Stimulated activated CD8-positive, alpha-beta memory T cell treated with anti-CD3 and anti-CD28 coated beads, Interleukin-7, amount 100 ng/mL, for 48 hours (primary cell): ENCODE results near the gene CLEC16A.
"Not testable (repeated sequence)": the region's sequence is repeated elsewhere in the genome, so short reads cannot be mapped to it uniquely, and the experiment has no call there.

Experiments
- DNase-seq, 2 donors: peaks; one replicate each; pipeline ENCODE4 v3.0.0-alpha.2; 2020; ENCODE audit warnings: low read depth in 1 of 2; ENCODE audit errors: extremely low read depth in 1 of 2

The CLEC16A gene

DNA sequence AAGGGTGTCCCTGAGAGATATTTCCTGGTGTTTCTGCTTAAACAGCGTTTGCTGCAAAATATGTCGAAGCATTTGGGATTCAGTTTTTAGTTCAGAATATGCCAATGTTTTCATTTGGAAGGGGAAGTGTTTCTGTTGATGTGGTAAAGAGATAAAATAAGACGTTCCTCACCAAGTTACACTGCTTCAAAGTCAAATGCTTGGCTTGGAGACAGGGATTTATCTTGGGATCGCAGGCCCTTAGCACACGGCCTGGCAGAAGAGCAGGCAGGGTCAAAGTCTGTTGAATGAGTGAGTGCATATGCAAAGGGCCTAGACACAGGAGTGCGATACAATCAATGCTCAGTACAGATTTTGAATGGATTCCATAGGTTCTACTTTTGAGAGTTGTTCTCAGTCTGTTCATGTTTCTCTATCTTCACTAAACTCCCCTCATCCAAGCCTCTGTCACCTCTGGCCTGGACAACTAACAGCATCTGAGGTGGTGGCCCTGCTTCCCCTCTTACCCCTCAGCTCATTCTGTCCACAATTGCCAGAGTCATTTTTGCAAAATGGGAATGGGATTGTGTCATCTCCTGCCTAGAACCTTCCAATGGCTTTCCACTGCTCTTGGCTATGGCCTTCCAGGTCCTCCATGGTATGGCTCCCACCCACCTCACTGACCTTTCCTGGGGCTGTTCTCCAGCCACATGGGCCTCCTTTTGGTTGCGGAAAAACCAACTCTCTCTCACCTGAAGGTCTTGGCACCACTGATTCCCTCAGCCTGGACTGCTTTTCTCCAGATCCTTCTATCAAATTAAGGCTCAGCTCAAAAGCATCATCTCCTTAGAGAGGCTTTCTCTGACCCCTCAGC, 5.3 kb upstream of the CLEC16A start:
- DNase-seq, result no peak

DNA sequence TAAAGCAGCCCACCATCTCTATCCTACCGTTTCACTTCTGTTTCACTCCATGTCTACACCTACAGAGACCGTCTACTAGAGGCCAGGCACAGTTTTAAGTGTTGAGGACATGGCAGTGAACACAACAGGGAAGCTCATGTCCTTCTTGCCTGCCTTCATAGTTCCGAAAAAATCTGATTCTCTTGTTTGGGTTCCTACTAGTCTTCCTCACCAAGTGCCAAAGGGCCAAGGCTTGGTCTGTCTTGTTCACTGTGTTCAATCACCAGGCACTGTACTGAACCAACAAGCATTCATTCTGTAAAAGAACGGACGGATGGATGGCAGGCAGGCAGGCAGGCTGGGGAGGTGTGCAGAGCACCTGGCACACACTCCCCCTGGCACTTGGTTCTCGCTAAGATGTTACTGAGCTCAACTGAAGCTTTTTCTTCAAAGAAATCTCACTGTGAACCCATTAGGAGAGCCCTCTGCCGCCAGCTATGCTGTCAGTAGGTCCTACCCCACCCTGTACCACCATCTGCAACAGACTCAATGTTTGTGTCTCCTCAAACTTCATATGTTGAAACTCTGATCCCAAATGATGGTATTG, 4.6 kb upstream of the CLEC16A start:
- no peak for DNase-seq

DNA sequence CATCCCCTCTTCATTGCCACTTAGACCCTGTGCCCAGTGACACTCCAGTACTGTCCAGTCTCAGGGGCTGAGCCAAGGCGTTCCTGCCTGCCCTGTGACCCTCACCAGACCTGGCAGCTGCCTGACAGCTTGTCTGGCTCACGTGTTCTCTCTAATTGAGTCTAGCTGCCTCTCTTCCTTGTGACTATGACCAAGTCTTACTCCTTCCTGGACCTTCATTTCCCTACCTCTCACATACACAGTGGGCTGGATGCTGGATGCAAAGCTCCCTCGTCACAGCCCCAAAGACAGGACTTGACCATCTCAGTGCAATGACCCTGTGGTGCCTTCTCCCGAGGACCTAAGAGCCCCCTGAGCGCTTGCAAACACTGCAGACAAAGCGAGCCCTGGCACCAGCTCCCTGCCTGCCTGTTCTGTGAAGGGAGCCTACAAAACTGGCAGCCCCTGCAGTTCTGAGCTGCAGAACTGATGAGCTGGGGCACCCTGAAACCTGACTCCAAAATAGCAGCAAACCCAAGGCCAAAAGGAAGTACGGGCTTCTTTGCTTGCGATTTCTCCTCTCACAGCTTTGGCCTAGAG, 3.8 kb upstream of the CLEC16A start:
- no peak for DNase-seq

DNA sequence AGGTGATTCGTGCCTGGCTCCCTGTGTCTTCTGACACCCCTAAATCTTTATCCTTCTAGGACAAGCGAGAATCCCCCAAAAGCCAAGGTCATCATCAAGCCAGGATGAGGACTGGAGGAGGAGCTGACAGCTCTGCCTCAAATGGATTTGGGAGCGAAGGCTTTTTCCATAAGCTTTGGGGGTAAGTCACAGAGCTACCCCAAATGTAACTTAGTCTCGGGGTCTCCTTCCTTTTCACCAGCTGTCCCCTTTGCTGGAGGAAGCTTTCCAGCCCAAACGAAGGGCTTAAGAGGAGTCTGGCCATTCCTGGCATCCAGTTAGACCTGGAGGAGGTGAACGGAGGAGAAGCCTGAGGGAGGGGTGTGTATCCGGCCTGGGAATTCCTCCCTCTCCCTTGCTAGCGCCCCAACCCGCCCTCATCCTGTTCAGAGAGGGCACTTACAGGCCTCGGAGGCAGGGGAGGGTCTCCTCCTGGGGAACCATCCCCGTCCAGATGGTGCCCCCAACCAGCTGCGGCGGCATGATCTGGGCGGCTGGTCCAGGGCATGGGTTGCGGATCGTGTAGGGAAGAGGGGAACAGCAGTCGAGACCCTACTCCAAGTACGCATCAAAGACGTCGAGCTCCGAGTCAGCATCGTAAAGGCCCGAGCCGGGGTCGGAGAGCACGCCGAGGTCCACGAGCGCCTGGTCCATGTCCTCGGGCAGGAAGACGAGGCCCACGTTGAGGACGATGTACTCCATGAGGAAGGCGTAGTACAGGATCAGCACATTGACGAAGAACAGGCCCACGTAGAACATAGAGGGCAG, 3.0 kb upstream of the CLEC16A start:
- no peak for DNase-seq

DNA sequence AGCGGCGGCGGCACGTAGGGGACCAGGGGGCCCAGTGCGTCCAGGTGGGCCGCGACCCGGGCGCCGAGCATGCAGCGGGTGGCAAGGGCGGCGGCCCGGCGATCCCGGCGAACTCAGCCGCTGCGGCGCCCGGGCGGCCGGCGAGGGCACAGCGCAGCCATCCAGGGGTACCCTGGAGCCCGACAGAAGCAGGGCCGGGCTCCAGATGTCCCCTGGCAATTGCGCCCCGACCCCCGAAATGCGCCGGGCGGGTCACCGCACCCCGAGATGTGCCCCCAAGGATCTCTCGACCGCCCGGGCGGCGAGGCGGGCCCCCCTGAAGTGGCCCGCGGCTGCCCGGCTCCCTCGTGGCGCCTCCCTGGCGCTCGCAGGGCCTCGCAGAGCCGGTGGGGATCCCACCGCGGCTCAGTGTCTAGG, 2.4 kb upstream of the CLEC16A start:
- DNase-seq, result not testable (repeated sequence)

DNA sequence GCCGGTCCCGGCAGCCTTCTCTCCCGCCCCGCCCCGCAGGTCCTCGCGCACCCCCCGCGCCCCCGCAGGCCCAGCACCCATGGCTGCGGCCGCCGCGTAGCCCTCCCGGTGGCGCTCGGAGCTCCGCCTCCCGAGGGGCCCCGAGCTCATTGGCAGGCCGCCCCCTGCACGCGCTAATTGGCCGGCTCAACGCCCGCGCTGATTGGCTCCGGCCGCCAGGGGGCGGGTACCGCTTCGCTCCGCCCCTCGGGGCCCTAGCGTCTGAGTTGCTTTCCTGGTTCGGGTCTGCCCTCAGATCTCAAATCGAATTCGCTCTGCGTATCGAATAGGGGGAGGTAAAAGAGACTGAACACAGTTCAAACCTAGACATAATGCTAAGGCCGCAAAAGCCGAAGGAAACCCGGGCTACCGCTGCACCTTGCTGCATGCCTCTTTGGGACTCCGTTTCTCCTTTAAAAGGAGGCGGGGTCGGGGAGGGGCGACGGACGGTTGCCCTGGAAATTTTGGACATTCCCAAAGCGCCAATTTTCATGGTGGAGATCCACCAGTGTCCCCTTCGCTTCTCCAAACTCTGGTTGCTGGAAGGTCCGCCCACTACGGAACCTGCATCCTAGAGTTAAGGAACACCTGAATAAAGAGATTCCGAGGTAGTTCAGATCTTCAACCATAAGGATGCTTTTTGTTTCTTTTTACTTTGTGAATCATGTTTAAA, 1.9 kb upstream of the CLEC16A start, which contains the start of gene DEXI:
Gene DEXI (minus strand): TSS at position 117 of the 712 bp plus-strand sequence. CDS start 463 bp downstream, outside the sequence.
- DNase-seq, result peak; percentile 92

DNA sequence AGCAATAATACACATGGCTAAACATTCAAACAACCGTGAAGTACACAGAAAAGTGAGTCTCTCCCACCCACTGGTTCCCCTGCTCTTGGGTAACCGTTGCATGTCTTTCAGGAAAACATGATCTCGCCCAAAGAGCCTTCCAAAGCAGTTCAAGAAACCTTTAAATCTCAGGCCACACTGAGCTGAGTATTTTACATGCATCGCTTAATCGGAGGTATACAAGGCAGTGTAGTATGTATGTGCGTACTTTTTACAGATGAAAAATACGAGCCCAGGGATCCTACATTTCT, 1.4 kb upstream of the CLEC16A start:
- no peak for DNase-seq

DNA sequence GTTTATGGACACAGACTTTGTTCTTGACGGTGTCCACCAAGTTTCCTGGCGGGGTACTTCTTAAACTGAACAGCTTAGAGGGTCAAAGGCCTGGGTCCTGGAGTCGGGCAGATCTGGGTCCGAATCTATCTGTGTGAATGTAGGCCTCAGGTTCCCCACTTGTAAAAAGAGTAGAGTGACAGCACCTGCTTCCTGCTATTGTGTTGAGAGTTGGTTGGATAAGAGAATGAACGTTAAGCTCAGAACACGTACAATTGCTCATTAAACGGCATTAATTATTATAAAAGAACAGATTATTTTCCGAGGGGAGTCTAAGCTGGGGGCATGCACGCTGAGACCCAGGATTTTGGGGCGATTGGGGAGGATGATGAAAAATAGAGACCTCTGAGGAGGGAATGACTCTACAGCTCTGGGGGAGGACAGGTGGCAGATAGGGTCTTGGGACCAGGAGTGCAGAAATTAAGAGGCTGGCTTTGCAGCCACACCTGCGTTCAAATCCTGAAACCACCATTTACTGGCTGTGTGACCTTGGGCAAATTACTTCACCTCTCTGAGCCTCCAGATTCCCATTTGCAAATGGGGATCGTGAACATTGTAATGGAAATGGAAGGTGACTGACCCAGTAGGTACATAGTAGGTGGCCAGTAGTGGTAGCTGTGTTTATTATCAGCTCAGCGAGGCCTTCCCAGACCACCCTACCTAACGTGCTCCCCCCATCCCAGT, 862 bp downstream of the CLEC16A start:
- DNase-seq, result no peak

DNA sequence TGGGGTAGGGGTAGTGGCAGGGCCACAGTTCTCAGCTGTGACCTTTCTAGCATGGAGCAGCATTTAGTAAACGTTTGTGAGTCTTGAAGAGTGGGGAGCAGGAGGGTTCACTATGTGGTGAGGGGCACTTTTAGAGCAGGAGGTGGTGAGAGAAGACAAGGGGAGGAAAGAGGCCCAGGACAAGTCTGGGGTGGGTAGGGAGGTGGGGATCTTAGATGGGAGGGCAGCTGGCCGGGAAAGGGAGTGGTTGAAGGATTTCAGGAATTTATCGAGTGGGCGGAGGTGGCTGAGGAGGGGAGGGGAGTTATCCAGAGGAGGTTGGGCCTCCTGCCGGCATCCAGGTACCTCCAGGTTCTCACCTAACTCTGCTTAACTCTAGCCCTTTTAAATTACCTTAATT, 1.9 kb downstream of the CLEC16A start:
- DNase-seq, result no peak

DNA sequence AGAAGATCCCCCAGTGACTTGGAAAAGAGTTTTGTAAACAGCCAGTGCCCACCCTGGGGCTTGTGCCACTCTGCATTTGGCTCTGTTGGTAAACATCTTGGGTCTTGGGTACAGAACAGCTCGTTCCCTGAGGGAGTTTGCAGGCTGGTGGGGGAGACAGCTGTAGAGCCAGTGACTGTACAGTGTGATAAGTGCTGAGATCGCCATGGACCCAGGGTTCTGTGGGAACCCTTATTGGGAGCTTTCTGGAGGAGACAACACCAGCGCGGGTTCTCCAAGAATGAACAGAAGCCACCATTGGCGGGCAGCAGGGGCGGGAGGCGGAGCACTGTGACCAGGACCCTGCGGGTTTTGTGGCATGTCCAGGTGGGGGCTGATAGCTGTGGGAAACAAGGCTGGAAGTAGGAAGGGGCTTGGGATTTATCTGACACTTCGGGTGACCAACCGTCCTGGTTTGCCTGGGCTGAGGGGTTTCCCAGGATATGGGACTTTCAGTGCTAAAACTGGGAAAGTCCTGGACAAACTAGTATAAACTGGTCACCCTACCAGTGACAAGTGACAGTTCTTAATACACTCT, 2.9 kb downstream of the CLEC16A start:
- no peak for DNase-seq

DNA sequence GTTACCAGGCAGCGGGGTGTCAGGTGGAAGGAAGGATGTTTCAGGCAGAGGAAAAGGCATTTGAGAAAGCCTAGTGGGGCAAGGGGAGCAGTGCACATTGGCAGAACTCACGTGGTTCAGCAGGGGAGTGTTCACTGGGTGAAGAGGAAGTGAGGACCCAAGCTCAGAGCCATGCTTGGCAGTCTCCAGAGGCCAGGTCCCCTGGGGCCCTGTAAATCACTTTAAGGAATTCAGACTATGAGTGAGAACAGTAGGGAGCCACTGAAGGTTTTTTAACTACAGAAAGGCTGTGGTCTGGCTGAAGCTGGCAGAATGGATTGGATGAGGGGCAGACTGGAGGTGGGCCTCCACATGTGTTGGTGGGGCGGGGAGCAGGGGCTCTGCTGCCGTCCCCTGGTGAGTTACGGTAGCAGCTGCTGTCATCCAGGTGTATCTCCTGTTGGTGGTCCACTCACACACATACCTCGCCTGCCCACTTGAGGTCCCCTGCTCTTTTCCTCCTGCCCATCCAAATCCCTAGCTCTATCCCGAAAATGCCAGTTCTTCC, 5.1 kb downstream of the CLEC16A start:
- no peak for DNase-seq

DNA sequence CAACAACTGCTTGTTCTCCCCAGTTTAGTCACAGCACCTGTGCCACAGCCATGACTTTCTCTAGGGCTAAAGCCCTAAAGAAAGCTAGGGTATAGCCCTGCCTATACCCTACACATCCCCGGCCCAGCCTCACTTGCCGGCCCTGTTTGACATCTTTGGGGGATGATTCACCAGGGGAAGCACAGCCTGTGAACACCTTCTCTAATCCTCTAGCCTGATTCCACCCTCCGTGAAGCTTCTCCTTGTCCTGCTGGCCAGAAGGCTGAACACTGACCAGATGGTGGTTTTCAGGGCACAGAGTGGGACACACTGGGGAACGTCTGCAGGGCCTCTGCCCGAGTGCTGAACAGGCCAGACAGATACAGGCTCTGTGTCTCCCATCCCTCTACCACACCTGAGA, 6.0 kb downstream of the CLEC16A start:
- no peak for DNase-seq

DNA sequence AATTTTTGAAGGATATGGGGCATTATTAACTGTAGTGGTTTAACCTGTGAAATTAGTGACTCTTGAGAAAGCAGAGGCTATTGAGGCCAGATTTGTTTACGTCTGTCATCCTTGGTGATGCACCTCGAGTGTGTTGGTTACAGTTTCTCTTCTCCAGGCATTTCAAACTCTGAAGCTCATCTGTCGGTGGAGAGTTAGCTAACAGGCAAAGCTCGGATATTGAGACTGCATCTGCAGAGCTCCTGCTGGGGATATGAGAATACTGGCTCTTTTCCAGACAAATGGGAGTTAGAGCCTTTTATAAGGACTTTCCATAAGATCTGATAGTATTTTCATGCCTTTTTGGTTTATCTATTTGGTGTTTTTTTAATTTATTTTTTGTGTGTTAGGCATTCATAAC, 6.7 kb downstream of the CLEC16A start:
- DNase-seq, result no peak

DNA sequence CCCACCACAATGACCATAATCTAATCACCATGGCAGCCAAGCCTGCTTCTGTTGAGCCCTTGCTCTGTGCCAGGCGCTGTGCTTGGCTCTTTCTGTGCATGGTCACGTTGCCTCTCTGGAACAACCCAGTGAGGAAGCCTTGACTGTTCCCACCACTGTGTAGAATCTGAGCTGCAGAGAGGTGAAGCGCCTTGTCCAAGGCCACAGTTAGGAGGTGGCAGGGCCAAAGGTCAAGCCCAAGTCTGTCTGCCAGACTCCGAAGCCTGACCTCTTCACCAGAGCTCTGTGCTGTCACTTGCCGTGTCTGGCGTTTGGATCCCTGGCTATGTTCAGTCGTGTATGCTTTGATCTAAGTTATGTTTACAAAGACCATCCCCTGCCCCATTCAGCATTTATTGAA, 10.5 kb downstream of the CLEC16A start:
- no peak for DNase-seq

DNA sequence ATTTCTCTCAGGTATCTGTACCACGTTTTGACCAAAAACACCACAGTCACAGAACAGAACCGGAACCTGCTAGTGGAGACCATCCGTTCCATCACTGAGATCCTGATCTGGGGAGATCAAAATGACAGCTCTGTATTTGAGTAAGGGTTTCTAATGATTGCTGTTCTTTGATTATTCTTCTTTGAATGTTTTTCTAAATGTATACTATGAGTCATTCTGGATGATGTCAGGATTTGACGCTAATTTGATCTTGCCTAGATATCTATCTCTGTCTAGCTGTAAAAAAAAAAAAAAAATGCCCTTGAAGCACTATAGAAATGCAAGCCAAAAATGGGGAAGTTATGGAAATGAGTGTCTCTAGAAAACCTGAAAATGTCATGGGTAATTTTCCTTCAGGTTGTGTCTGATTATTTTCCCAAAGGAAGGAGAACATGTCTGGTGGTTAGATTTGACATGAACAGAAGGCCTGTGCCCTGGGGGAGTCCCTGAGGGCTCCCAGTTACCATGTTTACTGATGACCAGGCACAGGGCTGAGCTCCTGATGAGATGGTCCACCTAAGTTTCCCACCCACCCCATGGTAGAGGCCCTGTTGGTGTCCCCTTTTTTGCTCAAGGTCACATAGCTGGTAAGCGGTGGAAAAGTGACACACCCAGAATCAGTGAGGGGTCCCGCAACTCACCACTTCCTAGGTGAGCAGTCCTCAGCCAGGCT, 13.6 kb downstream of the CLEC16A start:
- DNase-seq, result no peak

DNA sequence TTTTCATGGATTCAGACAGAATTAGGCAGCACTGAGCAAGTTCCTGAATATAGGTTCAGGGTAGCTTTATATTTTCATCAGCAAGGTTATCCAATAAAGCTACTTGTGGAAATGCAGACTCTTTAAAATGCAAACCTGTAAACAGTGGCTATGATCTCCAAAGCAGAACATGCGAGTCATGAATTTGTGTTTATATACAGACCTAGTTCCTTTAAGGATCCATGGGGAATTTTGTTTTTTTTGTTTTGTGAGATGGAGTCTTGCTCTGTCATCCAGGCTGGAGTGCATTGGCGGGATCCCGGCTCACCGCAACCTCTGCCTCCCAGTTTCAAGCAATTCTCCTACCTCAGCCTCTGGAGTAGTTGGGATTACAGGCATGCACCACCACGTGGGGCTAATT, 14.8 kb downstream of the CLEC16A start:
- DNase-seq, result no peak

DNA sequence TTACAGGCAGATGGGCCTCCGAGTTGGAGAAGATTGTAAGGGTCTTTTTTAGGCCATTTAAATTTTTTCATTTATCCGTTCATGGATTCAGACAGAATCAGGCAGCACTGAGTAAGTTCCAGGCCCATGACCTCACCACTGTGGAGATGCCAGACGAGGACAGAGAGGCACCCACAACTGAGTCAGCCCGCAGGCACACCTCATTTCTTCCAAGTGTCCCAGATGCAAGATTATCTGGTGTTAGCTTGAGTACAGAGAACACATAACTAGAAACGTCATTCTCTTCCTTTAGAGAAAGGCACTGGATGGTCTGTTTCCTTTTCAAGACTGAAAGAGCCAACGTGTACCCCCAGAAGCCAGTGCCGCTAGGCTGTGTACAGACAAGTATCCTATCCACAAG, 16.9 kb downstream of the CLEC16A start:
- DNase-seq, result peak in 1 of 2 donors; percentile 68

DNA sequence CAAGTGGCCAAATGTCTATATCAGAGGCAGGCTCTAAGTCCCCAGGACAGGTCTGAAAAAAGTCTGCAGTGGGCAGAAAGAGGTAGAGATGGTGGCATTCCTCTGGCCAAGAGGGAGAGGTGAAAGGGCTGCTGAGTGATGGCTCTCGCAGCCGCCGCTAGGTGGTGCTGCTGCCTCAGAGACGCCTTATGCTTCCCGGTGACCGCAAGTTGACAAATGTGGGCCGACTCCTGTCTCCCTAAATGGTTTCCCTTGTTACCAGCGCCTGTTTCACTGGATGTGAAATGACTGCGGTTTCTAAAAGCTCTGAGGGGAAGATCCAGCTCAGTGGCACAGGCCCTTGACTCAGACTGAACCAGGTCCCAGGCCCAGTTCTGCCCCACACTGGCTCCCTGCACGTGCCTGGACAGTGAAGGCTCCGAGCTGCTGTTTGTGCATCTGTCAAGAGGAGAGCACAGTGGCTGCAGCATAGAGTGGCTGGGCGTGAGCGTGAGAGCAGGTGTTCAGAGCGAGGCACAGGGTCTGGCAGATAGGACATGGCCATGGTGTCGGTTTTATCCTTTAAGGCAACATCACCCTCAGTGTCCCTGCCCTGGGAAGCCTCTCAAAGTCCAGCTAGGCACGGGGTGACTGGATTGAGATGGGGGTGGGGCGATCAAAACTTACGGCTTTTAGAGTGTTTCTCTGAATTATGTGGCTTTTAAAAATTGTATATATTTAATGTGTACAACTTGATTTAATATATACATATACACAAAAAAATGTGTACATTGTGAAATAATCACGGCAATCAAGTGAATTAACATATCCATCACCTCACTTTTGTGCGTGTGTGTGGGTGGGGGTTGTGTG, 19.9 kb downstream of the CLEC16A start:
- peak; percentile 69 to 78 for DNase-seq
